ENCODE measurements around the gene TERC. TPM values are rescaled to one million over a fixed set of nuclear protein-coding genes. Genes with fewer than 3 reads are reported as not detected.

Gene TERC
- total RNA-seq, 1 donor from 2014 or later = 3.1 TPM

Other genes starting within 250 kb of the TERC start
- gene MECOM, start 101.3 kb downstream of the TERC start, total RNA-seq = 2.5 TPM
- 1.6 TPM for gene ACTRT3, start 4.5 kb upstream of the TERC start, total RNA-seq
- 5.7 TPM for gene MYNN, start 8.3 kb upstream of the TERC start, total RNA-seq
- gene LRRIQ4, start 47.8 kb upstream of the TERC start, total RNA-seq = not detected
- 0.35 TPM for gene LRRC34, start 47.8 kb upstream of the TERC start, total RNA-seq
- gene LRRC31, start 104.9 kb upstream of the TERC start, total RNA-seq = 1.7 TPM
- gene SAMD7, start 146.5 kb upstream of the TERC start, total RNA-seq = not detected
- 103 TPM for gene SEC62, start 201.7 kb upstream of the TERC start, total RNA-seq

Data from left lobe of liver (tissue), 1 donor.